GM19463 (cell line): ENCODE results near the gene NFATC4.
"Not testable (repeated sequence)": the region's sequence is repeated elsewhere in the genome, so short reads cannot be mapped to it uniquely, and the experiment has no call there.

Experiments
- ATAC-seq: cut with Tn5 transposase; IDR thresholded peaks from one replicate; pipeline ENCODE4 v1.9.1; 2021; ENCODE audit warnings: mild to moderate bottlenecking, moderate library complexity; ENCODE audit not compliant: unreplicated experiment

NFATC4 gene

GRCh38 chr14:24367514-24368211 lies at the start of gene NFATC4:
TSS of gene NFATC4 (plus strand) at chr14:24368184. CDS start at chr14:24368341, 157 bp downstream.
- peak; percentile 15 for ATAC-seq

GRCh38 chr14:24321212-24321975 lies 46.6 kb upstream of the NFATC4 start:
- no peak for ATAC-seq

DNA sequence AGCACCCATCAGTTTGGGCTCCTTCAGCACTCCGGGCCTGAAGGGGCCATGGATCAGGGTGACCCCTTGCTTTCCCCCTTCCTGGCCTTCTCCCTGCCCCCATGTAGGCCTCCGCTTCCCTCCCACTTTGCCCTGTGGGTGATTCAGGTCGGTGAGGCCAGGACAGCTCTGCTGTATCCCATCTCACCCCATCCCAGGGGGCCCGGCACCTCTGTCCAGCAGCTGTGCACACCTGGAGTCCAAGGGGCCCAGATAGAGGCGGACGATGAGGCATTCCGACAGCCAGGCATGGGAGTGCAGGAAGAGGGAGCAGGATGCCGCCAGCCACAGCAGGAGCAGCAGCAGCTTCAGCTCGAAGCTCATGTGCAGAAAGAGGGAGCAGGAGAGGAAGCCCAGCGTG lies 45.3 kb upstream of the NFATC4 start:
- ATAC-seq: no peak

DNA sequence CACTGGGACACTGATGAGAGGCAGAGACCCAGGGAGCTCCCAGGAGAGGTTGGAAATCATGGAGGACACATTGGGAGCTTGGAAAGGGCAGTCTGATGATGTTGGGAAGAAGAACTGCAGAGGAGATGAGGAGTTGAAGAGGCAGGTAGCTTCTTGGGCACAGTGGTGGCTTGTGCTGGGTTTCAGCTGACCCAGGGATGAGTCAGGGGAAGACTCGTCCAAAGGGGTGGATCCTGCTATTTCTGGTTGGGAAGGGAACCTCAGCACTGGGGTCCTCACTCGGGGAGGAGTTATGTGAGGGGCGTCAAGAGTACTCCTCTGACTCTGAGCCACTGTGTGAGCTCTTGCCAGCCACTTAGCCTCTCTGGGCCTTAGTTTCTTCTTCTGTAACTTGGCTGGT lies 44.6 kb upstream of the NFATC4 start:
- ATAC-seq: no peak

DNA sequence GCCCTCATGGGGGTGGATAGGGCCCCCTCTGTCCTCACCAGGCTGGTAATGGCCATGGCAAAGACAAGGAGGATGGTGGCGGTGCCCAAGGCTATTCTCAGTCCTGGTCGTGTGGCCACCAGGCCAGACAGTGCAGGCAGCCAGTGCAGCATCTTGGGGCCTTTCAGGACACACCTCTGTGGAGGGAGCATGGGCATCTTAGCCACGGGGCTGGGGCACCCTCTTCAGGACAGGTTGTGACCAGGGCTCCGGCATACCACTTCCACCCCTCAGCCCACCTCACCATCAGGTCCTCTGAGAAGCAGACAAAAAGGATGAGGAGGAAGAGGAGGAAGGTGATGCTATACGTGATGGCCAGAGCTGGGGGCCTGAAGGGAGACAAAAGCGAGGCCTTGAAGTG lies 44.0 kb upstream of the NFATC4 start:
- ATAC-seq: no peak

GRCh38 chr14:24325041-24325530 lies 42.9 kb upstream of the NFATC4 start:
- no peak for ATAC-seq

GRCh38 chr14:24325963-24326362 lies 42.0 kb upstream of the NFATC4 start:
- no peak for ATAC-seq

DNA sequence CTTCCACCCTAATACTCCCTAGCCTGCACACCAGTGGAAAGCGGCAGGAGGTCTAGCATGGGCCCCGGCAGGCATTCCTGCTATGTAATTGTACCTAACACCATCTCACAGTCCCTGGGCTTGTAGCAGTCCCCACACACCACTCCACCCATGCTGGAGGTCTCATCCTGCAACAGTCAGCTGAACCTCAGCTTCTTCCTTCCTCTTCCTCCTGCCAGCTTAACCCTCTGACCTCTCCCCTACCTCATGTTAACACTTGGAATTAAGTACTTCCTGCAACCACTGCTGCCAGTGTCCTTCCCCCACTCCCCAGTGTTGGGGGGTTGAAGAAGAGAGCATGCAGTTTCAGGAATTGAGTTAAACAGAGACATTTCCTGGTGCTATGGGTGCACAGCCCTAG lies 40.7 kb upstream of the NFATC4 start:
- no peak for ATAC-seq

DNA sequence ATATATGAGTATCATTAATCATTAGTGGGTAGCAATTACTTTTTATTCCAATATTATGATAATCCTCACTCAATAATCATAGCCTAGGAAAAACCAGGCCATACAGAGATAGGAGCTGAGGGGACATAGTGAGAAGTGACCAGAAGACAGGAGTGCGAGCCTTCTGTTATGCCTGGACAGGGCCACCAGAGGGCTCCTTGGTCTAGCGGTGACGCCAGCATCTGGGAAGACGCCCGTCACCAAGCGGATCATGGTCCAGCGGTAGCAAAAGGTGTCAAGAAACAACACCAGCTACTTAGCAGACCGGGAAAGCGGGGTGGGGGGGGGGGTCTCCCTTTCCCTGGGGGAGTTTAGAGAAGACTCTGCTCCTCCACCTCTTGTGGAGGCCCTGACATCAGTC lies 40.1 kb upstream of the NFATC4 start:
- ATAC-seq: not testable (repeated sequence)

DNA sequence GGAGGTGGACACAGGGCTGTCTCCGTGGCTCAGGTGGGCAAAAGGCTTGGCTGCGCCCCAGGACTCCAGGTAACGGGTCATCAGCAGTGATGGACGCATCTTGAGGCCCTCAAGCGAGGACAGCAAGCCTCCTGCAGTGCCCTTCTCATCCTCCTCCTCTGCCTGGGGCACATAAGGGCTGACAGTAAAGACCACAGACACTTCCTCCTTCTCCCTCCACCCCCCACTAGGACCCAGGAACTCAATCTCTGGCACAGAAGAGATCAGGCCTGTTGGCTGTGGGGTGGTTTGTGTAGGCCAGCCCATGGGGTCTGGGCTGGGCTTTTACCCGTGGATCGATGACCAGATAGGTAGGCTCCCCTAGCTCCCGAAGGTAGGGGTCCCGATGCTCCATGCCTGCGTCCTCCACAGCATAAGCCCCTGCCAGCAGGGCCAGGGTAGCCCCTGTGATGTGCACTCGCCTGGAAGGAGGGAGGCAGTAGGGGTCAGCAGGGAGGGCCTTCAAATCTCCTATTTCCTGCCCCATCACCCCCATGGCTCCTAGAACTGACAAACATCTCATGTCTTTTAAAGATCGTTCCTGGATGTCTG lies 38.8 kb upstream of the NFATC4 start:
- no peak for ATAC-seq

- ATAC-seq: no peak
Measured at GRCh38 chr14:24329736-24330135, 38.2 kb upstream of the NFATC4 start.

GRCh38 chr14:24330973-24331674 lies 36.9 kb upstream of the NFATC4 start:
- no peak for ATAC-seq

DNA sequence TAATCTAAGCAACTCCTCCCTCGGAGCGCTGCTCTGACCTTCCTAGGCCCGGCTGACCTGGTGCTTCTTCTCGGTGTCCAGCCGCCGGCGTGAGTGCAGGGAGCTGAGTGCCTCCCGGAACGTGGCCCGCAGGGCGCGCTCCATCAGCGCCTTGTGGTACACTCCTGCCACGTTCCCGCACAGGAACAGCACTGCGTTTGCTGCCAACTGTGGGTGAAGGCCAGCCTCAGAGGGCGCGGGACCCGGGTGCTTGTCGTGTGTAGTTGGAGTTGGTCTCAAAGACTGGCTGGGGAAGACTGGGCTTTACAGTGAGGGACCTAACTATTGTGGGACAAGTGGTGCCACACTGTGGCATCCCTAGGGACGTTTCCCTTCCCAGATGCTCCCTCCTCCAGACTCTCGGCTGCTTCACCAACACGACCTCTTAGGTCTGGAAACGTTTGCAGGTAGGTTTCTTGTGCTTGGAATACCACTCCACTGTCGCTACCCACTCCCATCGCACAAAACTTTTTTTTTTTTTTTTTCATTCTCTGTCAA lies 36.2 kb upstream of the NFATC4 start:
- no peak for ATAC-seq

DNA sequence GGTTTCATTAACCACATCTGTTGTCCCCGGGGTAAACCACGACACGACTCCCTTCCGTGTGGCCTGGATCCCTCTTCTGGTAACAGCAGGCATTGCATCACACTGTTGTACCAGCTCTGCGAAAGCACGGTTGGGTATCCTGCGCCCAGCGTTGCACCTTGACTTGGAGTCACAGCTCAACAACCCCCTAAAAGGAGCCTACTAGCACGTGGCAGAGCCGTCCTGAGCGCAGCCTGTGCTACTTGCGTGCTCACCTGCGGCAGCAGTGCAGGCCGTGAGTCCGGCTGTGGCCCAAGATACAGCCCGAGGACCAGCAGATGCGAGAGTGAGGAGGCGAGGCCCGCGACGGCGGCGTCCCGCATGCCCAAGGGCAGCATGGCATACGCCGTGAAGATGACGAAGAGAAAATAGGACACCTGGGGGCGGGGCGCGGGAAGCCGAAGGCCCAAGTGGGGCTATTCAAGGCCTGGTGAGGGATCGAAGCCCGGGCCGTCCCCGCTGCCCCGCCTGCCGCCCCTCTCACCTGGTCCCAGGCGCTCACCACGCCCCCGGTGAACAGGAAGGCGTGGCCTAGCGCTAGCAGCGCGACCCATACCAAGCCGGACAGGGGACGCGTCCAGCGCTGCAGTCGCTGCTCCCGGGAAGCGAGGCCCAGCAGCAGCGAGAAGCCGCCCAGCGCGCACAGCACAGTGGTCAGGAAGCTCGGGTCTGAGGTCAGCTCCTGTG lies 35.6 kb upstream of the NFATC4 start:
- ATAC-seq: peak; percentile 85

DNA sequence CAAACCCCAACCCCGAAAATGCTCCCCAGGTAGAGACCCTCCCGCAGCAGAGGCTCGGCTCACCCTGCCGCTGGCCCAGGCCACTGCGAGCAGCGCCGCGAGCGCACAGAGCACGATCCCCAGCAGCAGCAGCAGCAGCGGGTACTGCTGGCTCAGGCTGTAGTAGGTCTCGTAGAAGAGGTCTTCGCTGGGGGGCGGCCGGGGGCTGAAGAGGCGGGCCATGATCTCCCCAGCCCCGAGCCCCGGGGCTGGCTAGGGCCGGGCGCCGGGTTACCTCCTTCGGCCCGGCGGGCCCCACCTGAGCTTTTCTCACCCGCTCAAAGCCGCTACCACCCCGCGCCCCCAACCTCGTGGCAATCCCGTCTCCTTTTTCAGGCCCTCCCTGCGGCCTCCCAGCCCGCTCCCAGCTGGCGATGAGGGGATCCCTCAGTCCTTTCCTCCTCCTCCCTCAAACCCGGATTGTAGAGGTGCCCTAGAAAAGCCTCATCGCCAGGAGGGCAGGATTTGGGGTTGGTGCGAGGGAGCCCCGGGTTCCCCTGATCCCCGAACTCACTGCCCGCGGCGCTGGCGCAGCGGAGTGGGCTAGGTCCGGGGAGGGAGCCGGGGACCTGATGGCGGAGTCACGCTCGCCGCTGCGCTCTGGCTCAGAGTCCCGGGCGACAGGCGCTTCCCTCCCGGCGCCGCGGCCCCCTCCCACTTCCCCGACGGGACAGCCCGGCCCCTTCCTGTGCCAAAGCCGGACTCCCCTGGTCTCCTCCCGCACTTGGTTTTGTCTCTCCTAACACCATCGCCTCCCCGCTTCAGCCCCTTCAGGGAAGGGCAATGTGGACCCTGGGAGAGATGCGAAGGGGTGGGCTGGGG lies 33.3 kb upstream of the NFATC4 start, which contains the start of gene ADCY4:
ADCY4 (minus strand) TSS at position 641 of the 861 bp plus-strand sequence; CDS start at position 222, 419 bp downstream.
- no peak for ATAC-seq

GRCh38 chr14:24335461-24336171 lies 32.4 kb upstream of the NFATC4 start:
- ATAC-seq: no peak

DNA sequence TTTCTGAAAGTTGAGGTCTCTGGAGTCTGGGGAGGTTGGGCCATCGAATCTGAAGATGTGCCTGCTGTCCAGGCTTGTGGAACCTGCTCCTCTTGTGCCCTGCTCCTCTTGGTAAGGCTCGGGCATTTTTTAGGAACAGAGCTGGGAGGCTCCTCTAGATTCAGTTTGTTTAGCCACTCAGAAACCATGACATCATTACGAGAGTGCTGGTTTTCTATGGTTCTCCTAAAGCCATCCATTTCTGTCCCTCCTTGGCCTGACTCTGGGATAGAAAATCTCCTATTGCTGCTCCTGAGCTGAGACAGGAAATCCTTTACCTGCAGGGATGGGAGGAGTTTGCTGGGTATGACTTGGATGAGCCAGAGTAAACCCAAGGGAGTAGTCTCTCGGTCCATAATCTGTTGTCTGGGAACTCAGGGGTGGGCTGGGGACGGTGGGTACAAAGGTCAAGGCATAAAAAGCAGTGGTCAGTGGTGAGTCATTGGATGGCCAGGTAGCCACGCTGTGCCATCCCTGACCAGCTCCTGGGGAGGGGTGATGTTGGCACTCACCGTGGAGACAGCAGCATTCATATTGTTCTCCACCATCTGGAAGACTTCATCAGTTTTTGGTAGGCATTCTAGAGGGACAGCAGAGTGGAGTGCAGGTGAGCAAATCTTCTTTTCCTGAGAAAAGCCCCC lies 30.7 kb upstream of the NFATC4 start:
- ATAC-seq: no peak

GRCh38 chr14:24337824-24338175 lies 30.2 kb upstream of the NFATC4 start:
- ATAC-seq: no peak
